Measurements from ENCODE around the gene FGFBP1. TPM values are rescaled to one million over a fixed set of nuclear protein-coding genes. Genes with fewer than 3 reads are reported as not detected.

Gene FGFBP1
- total RNA-seq, 3 donors from 2014 or later: 0.73 TPM; not detected in 2

DNA sequence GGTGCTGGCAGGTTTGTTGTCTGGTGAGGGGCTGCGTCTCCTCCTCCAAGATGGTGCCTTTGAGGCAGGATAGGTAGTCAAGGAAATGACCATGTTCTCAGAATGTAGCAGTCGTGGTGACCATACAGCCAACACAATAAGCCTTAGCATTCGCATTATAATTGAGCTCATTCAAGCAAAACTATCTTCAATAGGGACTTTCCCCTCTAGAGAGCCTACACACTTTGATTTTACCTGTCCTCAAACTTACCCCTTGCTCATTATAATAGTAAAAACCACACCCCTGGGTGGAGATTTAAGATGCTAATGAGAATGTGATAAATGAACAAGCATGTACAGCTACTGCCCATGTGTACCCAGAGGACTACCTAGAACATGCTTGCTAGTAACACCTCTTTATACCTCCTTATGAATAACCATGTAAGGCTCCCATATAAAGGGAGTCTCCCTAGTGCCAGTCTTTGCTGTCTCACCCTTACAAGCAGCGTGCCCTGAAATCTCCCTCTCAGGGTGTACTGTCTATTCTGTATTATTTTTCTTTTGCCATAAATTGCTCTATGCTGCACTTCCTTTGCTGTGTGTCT, 48.2 kb downstream of the FGFBP1 start:
- TF ChIP-seq POLR2AphosphoS5 (IDR thresholded peaks at IDR 0.05) (no peak), POLR2A (IDR thresholded peaks at IDR 0.05) (no peak)
- TF ChIP-seq, protein P1, sequence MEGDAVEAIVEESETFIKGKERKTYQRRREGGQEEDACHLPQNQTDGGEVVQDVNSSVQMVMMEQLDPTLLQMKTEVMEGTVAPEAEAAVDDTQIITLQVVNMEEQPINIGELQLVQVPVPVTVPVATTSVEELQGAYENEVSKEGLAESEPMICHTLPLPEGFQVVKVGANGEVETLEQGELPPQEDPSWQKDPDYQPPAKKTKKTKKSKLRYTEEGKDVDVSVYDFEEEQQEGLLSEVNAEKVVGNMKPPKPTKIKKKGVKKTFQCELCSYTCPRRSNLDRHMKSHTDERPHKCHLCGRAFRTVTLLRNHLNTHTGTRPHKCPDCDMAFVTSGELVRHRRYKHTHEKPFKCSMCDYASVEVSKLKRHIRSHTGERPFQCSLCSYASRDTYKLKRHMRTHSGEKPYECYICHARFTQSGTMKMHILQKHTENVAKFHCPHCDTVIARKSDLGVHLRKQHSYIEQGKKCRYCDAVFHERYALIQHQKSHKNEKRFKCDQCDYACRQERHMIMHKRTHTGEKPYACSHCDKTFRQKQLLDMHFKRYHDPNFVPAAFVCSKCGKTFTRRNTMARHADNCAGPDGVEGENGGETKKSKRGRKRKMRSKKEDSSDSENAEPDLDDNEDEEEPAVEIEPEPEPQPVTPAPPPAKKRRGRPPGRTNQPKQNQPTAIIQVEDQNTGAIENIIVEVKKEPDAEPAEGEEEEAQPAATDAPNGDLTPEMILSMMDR (IDR thresholded peaks at IDR 0.05): no peak
- H3K4me1 ChIP-seq: no peaks in the 10 kb centered on the region
- no peak for DNase-seq (ENCODE audit: low spot score in 2 of 2)
- H3K27me3 ChIP-seq: no peaks in the 10 kb centered on the region
- no peak overlapping the region for H3K4me3 ChIP-seq
- H3K27ac ChIP-seq: no peak overlapping the region
- intact Hi-C loops (cut with DNase I; ENCODE audit: low total_unique reads): no loop called here
- no peaks in the 10 kb centered on the region for H3K9me3 ChIP-seq
- H3K36me3 ChIP-seq: no peaks in the 10 kb centered on the region

DNA sequence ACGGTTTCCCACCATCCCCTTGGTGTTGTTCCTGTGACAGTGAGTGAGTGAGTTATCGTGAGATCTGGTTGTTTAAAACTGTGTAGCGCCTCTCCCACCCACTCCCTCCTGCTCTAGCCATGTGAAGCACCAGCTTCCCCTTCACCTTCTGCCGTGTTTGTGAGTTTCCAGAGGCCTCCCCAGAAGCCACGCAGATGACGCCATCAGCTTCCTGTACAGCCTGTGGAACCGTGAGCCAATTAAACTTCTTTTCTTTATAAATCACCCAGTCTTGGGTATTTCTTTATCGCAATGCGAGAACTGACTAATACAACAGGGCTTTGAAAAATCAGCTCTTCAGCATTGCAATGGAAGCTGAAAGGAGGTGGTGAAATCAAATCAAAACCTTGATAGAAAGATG, 50.0 kb downstream of the FGFBP1 start:
- TF ChIP-seq, protein P1 (IDR thresholded peaks at IDR 0.05): no peak
- TF ChIP-seq POLR2A (IDR thresholded peaks at IDR 0.05) (no peak), POLR2AphosphoS5 (IDR thresholded peaks at IDR 0.05) (no peak)
- DNase-seq (ENCODE audit: low spot score in 2 of 2): no peak
- intact Hi-C loops (cut with DNase I; ENCODE audit: low total_unique reads): no loop called here

More for the DNA sequence above, 50.0 kb downstream of the FGFBP1 start:
- Histone ChIP-seq H3K4me1 (no peaks in the 10 kb centered on the region), H3K4me3 (no peak overlapping the region), H3K27ac (no peak overlapping the region), H3K9me3 (no peaks in the 10 kb centered on the region), H3K36me3 (no peaks in the 10 kb centered on the region), H3K27me3 (no peaks in the 10 kb centered on the region)

Other genes with a start within 250 kb of the FGFBP1 start
- 10 to 100 TPM in 1 of 3 donors, 1 to 10 TPM in 2; 6.4 to 16.6 (median 7.5) TPM for gene BST1, start 235.7 kb downstream of the FGFBP1 start, total RNA-seq
- 10 to 100 TPM in 1 of 3 donors, 1 to 10 TPM in 2; 2.0 to 47.2 (median 2.6) TPM for gene CD38, start 160.4 kb downstream of the FGFBP1 start, total RNA-seq
- 1 to 10 TPM; 3.4 to 6.4 (median 6.2) TPM for gene FGFBP2, start 24.4 kb upstream of the FGFBP1 start, total RNA-seq
- gene PROM1, start 145.3 kb upstream of the FGFBP1 start, total RNA-seq: 100 to 1,000 TPM in 1 of 3 donors, 10 to 100 TPM in 1, under 1 TPM in 1; 0.64 to 106 (median 40.0) TPM

Data from breast epithelium (tissue), 4 donors.